Middle frontal gyrus (tissue), 1 donor: Measurements from ENCODE around the gene TP53I11.

Experiments
- DNase-seq: peaks from one replicate; pipeline ENCODE4 v3.0.0-alpha.2; 2015; ENCODE audit warnings: low spot score; ENCODE audit errors: extremely low spot score

The TP53I11 gene

GRCh38 chr11:44957776-44958564, 7.3 kb upstream of the TP53I11 start:
- no peak for DNase-seq

DNA sequence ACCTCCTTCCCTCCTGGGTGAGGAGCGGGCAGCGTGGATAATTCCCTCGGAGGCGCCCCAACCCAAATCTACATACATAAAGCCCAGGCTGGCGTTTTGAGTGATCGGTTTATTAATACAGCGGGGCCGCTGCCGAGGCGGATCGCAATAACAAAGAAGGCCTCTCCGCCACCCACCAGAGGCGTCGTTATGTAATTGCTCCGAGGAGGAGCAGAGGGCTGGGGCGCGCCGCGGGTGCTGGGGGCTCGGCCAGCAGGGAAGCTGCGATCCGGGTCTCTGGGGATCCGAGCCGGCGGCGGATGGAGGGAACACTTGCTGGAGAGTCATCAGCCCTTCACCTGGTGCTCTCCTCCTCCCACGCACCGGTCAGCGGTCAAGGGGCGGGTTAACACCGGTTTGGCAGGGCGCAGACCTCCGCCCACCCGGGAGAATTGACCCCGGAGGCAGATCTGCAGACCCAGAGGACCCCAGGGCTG, 6.4 kb upstream of the TP53I11 start:
- no peak for DNase-seq

DNA sequence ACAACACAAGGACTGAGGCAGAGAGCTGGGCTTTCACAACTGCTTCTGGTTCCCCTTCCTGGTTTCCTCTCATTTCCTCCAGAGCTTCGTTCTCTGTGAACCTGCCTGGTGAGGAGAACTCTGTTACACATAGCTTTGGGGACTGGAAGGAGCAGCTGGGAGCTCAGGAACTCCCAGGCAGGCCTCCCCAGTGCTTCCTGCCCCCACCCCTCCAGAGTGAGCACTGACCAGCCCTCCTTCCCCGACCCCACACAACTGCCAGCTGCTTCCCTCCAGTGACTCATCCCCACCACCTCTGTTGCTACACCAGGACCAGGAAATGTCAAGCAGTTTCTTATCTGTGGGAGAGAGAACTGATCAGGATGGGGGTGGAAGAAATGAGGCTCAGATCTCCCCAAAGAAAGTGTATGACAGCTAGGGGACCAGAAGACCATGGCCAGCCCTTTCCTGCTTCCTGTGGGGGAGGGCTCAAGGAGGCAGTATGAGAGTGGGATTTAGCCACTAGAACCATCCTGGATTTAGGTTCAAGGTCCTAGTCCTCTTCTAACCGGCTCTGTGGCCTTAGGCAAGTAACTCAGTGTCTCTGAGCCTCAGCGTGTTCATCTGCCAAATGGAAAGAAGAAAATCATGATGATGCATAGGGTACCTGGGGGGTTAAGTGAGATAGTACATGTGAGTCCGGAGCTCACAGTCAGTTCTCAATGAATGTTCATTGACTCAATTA, 4.5 kb upstream of the TP53I11 start:
- no peak for DNase-seq

GRCh38 chr11:44954051-44954906, 3.6 kb upstream of the TP53I11 start:
- no peak for DNase-seq

GRCh38 chr11:44952500-44953260, 2.0 kb upstream of the TP53I11 start:
- no peak for DNase-seq

DNA sequence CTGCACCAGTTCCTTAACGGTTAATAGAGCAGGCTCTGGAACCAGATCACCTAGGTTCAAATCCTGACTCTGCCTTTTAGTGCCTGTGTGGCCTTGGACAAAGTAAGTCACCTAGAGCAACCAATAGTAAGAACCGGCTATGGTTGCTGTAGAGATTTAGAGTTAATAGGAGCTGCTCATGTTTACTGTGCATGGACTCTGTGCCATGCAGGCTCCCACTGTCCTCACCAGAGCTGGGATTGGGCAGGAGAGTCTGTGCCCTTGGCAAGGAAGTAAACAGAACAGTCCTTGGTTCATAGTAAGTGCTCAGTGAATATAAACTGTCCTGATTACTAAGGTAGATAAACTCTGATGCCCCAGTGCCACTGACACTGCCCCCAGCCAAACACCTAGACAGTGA, 1.4 kb upstream of the TP53I11 start:
- no peak for DNase-seq

DNA sequence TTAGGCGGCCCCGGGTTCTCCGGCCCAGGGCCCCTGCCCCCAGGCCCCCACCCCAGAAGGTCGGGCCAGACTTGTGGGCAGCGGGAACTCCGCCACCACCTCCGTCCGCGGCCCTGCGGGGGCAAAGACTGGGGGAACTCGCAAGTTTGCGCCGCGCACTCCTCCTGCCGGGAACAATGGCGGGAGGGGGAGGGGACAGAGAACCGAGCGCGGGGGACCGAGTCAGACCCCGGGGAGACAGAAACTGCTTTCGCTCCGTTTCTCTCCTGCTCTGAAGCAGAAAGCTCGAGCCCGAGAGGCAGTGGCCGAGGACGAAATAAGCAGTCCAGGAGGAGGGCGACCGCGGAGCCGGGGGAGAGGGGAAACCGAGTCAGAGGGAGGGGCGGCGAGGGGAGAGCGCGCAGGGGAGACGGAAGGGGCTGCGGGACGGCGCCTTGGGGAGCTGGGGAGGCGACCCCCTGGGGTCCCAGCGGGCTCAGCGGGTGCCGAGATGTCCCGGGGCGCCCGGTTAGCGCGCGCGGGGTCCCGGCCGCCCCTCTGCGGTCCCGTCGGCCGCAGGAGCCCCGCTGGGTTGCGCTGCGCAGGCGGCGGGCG, 555 bp downstream of the TP53I11 start:
- DNase-seq: no peak

- DNase-seq: no peak
These were observed 1.3 kb downstream of the TP53I11 start for GRCh38 chr11:44949160-44950030.

DNA sequence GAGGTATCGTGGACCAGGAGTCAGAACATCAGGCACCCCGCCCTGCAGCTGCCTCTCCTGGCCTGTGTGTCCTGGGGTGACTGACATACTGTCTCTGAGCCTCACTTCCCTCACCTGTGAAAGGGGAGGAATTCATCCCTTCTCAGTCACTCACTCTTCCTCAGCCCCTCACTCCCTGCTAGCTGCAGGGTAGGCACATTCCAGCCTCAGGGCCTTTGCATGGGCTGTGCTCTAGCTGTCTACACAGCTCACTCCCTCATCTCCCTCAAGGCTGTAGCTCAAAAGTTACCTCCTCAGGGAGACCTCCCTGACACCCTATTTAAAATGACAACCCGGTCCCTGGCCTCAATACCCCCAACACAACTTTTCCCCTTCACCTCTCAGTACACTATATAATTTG, 2.5 kb downstream of the TP53I11 start:
- no peak for DNase-seq

GRCh38 chr11:44947114-44947513, 3.6 kb downstream of the TP53I11 start:
- DNase-seq: no peak

DNA sequence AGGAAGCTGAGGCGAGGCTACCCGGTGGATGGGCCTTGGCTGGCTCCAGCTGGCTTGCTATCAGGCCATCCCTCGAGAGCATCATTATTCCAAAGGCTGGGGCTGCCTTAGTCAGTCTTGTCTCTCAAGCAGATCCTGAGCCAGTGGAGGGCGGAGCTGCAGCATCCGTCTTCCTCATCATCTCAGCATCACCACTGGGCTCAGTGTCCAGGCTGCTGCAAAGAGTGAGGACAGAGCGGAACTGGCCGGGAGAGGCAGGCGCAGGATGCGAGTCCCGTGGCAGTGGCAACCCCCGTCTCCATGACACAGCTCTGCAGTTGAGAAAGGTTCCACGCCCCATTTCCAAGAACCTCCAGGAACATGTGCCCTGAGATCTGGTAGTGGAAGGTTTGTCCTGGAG, 4.4 kb downstream of the TP53I11 start:
- DNase-seq: no peak

DNA sequence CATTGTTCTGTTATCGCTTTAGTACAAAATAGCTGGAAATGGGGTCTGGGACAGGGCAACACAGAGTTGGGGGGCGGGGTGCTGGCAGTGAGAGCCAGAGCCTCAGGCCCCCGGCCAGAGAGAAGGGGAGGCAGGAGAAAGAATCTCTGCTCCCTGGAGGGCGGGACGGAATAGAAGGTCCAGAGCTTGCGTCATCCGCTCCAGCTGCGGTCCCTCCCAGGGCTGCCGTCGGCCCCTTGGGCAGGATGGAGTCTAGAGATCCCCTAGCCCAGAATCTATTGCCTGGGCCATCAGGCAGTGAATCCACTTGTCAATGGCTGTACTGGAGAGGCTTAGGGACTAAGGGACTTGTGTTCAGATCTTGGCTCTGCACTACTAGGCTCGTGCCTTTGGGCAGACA, 5.0 kb downstream of the TP53I11 start:
- DNase-seq: no peak

GRCh38 chr11:44944853-44945235, 5.8 kb downstream of the TP53I11 start:
- no peak for DNase-seq

DNA sequence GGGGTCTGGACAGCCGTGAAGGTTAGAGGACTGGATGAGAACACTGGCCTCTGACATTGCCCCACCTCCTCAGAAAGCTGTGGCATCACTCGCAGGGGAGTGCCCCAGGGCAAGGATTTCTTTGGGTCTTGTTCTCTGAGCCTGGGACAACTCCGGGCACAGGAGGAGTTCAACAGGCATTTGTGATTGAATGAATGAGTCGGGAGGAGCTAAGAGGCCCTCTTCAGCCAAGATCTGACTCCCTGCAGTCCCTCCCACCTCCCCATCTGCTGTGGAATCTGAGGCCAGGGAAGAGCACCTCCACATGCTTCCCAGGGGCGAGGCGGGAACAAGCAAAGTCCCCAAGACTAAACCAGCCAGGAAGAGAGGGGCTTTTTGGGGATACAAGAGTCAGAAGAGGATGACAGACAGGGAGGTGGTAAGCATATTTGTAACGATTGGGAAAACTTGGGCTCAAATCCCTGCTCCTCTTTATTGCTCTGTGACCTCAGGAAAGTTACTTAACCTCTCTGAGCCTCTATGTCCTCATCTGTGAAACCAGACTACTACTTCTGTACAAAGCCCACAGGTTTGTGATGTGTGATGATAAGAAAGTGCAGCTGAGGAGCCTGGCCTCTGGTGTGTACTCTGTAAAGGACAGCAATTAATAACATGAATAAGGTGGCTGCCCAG, 6.4 kb downstream of the TP53I11 start:
- DNase-seq: no peak

- no peak for DNase-seq
These were observed 7.0 kb downstream of the TP53I11 start for GRCh38 chr11:44943696-44944095.

DNA sequence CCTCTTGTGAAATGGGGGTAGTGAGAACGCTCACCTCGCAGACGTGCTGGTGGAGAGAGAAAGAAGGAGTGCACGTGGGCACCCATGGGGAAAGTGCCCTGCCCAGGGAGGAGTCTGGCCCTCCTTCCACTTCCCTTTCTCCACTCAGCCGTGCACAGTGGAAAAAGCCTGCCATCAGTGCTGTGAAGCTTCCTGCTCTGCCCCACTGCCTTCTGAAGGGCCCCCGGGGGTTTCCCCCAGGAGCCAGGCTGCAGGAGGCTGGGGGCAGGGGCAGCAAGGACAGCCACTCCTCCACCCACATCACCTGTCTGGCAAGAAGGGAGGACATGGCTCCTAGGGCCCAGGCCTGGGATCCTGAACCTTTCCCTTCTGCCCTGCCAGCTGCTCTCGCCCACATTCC, 7.6 kb downstream of the TP53I11 start:
- no peak for DNase-seq

GRCh38 chr11:44942029-44942955, 8.4 kb downstream of the TP53I11 start:
- no peak for DNase-seq
